Measurements from ENCODE around the gene GPR146. TPM values are rescaled to one million over a fixed set of nuclear protein-coding genes. Genes with fewer than 3 reads are reported as not detected.
A peak's percentile ranks its signal among the peaks of the same experiment; 100 is the strongest.

The GPR146 gene
- total and polyA plus RNA-seq, 2 of the 13 experiments (the other 11 are each of a cell fraction or from before 2014, with no cell fraction given) = 2.0 to 15.9 TPM

- H2AFZ ChIP-seq (ENCODE audit: low read length) = no peak overlapping the region
- peaks cover 2 to 9% of the 10 kb centered on the region in 2 experiments; a peak in 3 of 5 replicates for H3K36me3 ChIP-seq (replicated peaks in 1 of 2; ENCODE audit: control insufficient read depth in 1 of 2, insufficient read depth in 2 of 2, low read length in 2 of 2)
- H3K27me3 ChIP-seq (ENCODE audit: control insufficient read depth in 1 of 2, insufficient read depth in 2 of 2, low read length in 2 of 2) = no peaks in the 10 kb centered on the region
- no TSS peak for BruUV-seq (replicated peaks)
- H3K4me1 ChIP-seq (ENCODE audit: insufficient read depth, low read length) = peaks cover 35% of the 10 kb centered on the region
- H3K9ac ChIP-seq (ENCODE audit: insufficient read depth, low read depth, low read length) = no peak overlapping the region
- H3K79me2 ChIP-seq (ENCODE audit: insufficient read depth, low read length) = peaks cover 6% of the 10 kb centered on the region
- in situ Hi-C loops (cut with HindIII; ENCODE audit: extremely low pct_ligation_motif_present, low pct_unique_long_range_greater_than_20kb) = no loop called here
- intact Hi-C loops (cut with micrococcal nuclease; ENCODE audit: unreplicated experiment) = no loop called here
- POLR2A ChIA-PET = no interaction called here
- no peak overlapping the region for H3K4me2 ChIP-seq (ENCODE audit: low read depth, low read length)
- CTCF ChIA-PET (ENCODE audit: low intra/inter-chr PET ratio, low total read pairs) = no interaction called here
- 96% methylated on average over 21 of the region's 51 CpGs for WGBS (ENCODE audit: low lambda C conversion rate)
- H3K27ac ChIP-seq (ENCODE audit: extremely low read length, insufficient read depth, low read length) = no peak overlapping the region
- FAIRE-seq (no peak), ATAC-seq (no peak), DNase-seq (ENCODE audit: low spot score) (no peak)
- no peaks in the 10 kb centered on the region for H3K9me3 ChIP-seq (ENCODE audit: low read length)
- TF ChIP-seq SPEN (CRISPR knock-in tag; IDR thresholded peaks at IDR 0.05; ENCODE audit: low read depth) (peak; percentile 19; the same call in 1 of the 2 replicates), EHMT2 (IDR thresholded peaks at IDR 0.05; ENCODE audit: borderline replicate concordance, low read depth, low read length) (no peak), NR1H2 (CRISPR knock-in tag; IDR thresholded peaks at IDR 0.05; ENCODE audit: borderline replicate concordance, low read depth) (no peak), TP53 (CRISPR knock-in tag; conservative IDR thresholded peaks at IDR 0.05) (no peak), AGO2 (optimal IDR thresholded peaks at IDR 0.05; ENCODE audit: low read depth, low read length) (peak; percentile 68)
- TF ChIP-seq, protein P1, sequence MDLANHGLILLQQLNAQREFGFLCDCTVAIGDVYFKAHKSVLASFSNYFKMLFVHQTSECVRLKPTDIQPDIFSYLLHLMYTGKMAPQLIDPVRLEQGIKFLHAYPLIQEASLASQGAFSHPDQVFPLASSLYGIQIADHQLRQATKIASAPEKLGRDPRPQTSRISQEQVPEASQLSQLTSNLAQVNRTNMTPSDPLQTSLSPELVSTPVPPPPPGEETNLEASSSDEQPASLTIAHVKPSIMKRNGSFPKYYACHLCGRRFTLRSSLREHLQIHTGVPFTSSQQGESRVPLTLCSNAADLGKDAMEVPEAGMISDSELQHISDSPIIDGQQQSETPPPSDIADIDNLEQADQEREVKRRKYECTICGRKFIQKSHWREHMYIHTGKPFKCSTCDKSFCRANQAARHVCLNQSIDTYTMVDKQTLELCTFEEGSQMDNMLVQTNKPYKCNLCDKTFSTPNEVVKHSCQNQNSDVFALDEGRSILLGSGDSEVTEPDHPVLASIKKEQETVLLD (CRISPR knock-in tag; IDR thresholded peaks at IDR 0.05; ENCODE audit: low read depth) = 0 out of 2 replicates have a peak, but pooled peaks have one; percentile 26
- no peak overlapping the region for H3K4me3 ChIP-seq (replicated peaks in 1 of 3; ENCODE audit: insufficient read depth in 1 of 3, low read depth in 2 of 3, low read length in 3 of 3)
- H4K20me1 ChIP-seq (ENCODE audit: insufficient read depth, low read length) = no peaks in the 10 kb centered on the region
Observed at GRCh38 chr7:1016577-1017531, 27.5 kb upstream of the GPR146 start.

Measured in HepG2 (cell line).